Measurements from ENCODE around the gene CEP85.
"Not testable (repeated sequence)": the region's sequence is repeated elsewhere in the genome, so short reads cannot be mapped to it uniquely, and the experiment has no call there.

CEP85 gene

GRCh38 chr1:26225033-26225831 is 8.8 kb upstream of the CEP85 start:
- DNase-seq (ENCODE audit: low spot score), result peak; percentile 61

GRCh38 chr1:26230682-26231081 is 3.3 kb upstream of the CEP85 start:
- not testable (repeated sequence) for DNase-seq (ENCODE audit: low spot score)

GRCh38 chr1:26234644-26235370 is 807 bp downstream of the CEP85 start:
- DNase-seq (ENCODE audit: low spot score), result peak; percentile 24

GRCh38 chr1:26237230-26237966 is 3.4 kb downstream of the CEP85 start:
- DNase-seq (ENCODE audit: low spot score), result no peak

- peak; percentile 65 for DNase-seq (ENCODE audit: low spot score)
Observed at GRCh38 chr1:26239936-26240335, 5.9 kb downstream of the CEP85 start.

GRCh38 chr1:26252718-26253117 is 18.7 kb downstream of the CEP85 start:
- no peak for DNase-seq (ENCODE audit: low spot score)

GRCh38 chr1:26254404-26254803 is 20.4 kb downstream of the CEP85 start:
- DNase-seq (ENCODE audit: low spot score), result no peak

- no peak for DNase-seq (ENCODE audit: low spot score)
Observed at GRCh38 chr1:26257222-26257621, 23.2 kb downstream of the CEP85 start.

- DNase-seq (ENCODE audit: low spot score), result no peak
Observed at GRCh38 chr1:26259005-26259404, 25.0 kb downstream of the CEP85 start.

- DNase-seq (ENCODE audit: low spot score), result no peak
Observed at GRCh38 chr1:26259578-26259977, 25.6 kb downstream of the CEP85 start.

- no peak for DNase-seq (ENCODE audit: low spot score)
Observed at GRCh38 chr1:26263212-26263611, 29.2 kb downstream of the CEP85 start.

GRCh38 chr1:26265405-26265804 is 31.4 kb downstream of the CEP85 start:
- no peak for DNase-seq (ENCODE audit: low spot score)

- DNase-seq (ENCODE audit: low spot score), result no peak
Observed at GRCh38 chr1:26268290-26269197, 34.5 kb downstream of the CEP85 start.

- no peak for DNase-seq (ENCODE audit: low spot score)
Observed at GRCh38 chr1:26269198-26269550, 35.2 kb downstream of the CEP85 start.

- DNase-seq (ENCODE audit: low spot score), result no peak
Observed at GRCh38 chr1:26274801-26275425, 40.9 kb downstream of the CEP85 start.

- DNase-seq (ENCODE audit: low spot score), result peak; percentile 92
Observed at GRCh38 chr1:26275580-26276431, 41.8 kb downstream of the CEP85 start.

- DNase-seq (ENCODE audit: low spot score), result no peak
Observed at GRCh38 chr1:26276432-26276838, 42.4 kb downstream of the CEP85 start.

GRCh38 chr1:26277261-26277661 is 43.3 kb downstream of the CEP85 start:
- DNase-seq (ENCODE audit: low spot score), result no peak

- no peak for DNase-seq (ENCODE audit: low spot score)
Observed at GRCh38 chr1:26277719-26278118, 43.7 kb downstream of the CEP85 start.

GRCh38 chr1:26278303-26278702 is 44.3 kb downstream of the CEP85 start:
- DNase-seq (ENCODE audit: low spot score), result peak; percentile 74

All from AG20443 (cell line).